AG09319 (cell line): ENCODE results near the gene XYLT2.

Source experiments
- DNase-seq: peaks from one replicate; pipeline ENCODE4 v3.0.0-alpha.2; 2010; ENCODE audit warnings: low read depth; ENCODE audit errors: extremely low read depth
- CTCF ChIP-seq: IDR thresholded peaks from 2 replicates; pipeline ENCODE4 v1.5.1; 2011; ENCODE audit warnings: low read depth, mild to moderate bottlenecking, inconsistent platforms, low read length, moderate library complexity

Gene XYLT2

GRCh38 chr17:50322271-50322670, 23.7 kb upstream of the XYLT2 start:
- no peak for TF ChIP-seq CTCF
- no peak for DNase-seq

DNA sequence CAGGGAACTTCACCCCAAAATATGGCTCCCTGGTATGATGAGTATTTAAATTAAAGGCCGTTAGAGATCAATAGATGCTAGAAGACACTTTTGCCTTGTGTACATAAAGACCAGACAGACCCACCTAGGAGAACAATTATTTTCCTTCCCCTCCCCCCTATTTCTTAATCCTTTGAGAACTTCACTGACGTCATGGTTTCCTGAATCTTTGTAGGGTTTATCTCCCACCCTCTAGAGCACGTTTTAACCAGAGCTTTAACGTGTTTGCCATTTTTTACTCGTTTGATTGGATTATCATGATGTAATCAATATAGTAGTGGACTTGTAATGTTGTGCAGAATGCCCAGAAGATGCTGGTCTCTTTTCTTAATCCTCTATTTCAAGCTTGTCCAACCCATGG, 22.9 kb upstream of the XYLT2 start:
- no peak for DNase-seq
- TF ChIP-seq CTCF = no peak

DNA sequence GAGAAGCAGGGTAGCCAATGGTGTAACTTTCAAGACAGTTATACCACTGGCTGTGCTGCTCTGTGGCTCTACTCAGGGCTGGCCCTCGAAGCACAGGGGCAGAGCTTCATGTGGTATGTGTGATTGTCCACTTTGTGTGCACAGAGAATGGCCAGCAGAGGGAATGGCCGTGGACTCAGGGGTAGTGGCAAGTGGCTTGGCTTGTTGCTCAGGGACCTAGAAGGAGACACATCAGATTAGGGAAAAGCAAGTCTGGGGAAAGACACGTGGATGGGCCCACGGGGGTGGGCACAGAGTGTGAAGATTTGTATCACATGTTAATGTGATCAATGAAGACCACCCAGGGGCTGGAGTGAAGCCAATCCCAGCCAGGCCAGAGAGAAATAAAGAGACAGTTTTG, 20.0 kb upstream of the XYLT2 start:
- DNase-seq = no peak
- no peak for TF ChIP-seq CTCF

GRCh38 chr17:50326831-50327364, 19.0 kb upstream of the XYLT2 start:
- DNase-seq = no peak
- TF ChIP-seq CTCF = no peak

- no peak for TF ChIP-seq CTCF
These were observed 17.3 kb upstream of the XYLT2 start for GRCh38 chr17:50328363-50329325.

DNA sequence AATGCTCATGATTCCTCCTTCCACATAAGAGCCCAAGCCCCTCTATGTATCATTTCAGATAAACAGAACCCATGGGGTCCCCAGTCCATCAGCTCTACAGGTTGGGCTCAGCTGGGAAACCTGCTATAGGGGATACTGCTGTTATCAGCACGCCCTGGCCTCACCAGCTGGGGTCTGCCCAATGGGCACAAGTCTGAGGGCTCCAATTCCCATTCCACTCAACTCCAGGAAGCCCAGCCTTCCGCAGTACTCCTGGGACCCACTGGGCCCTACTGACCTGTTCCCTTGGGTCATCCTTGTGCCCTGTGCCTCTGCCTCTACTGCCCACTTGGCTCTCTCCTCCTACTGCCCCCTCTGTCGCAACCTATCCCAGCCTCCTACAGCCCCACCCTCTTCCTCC, 16.2 kb upstream of the XYLT2 start:
- TF ChIP-seq CTCF = no peak
- no peak for DNase-seq

More at GRCh38 chr17:50328363-50329325, 17.3 kb upstream of the XYLT2 start:
- DNase-seq = no peak

GRCh38 chr17:50330151-50330775, 15.7 kb upstream of the XYLT2 start:
- TF ChIP-seq CTCF = no peak

More at GRCh38 chr17:50330151-50330775, 15.7 kb upstream of the XYLT2 start:
- no peak for DNase-seq
